Sigmoid colon (tissue), 4 donors: ENCODE measurements around the gene HIVEP1.

Experiments
- CTCF ChIP-seq, 4 experiments: fragments of 450-650 bp in 3 of 4; fragments of 200-600 bp in 1 of 4; IDR thresholded peaks; one replicate each; pipeline ENCODE4 v1.5.1; 2016 to 2019; ENCODE audit warnings: antibody characterized with exemption in 4 of 4, mild to moderate bottlenecking in 3 of 4, moderate library complexity in 2 of 4
- POLR2A ChIP-seq, 2 donors: fragments of 450-650 bp; IDR thresholded peaks; one replicate each; pipeline ENCODE4 v1.6.1; 2016; ENCODE audit warnings: antibody characterized with exemption in 2 of 2, mild to moderate bottlenecking in 2 of 2, moderate library complexity in 2 of 2
- POLR2AphosphoS5 ChIP-seq, 4 donors: sonication (generic); formaldehyde crosslinking; IDR thresholded peaks; one replicate each; pipeline ENCODE4 v1.6.1; 2017; ENCODE audit warnings: antibody characterized with exemption in 4 of 4

GRCh38 chr6:12196326-12196936, 184.3 kb downstream of the HIVEP1 start:
- TF ChIP-seq CTCF (IDR thresholded peaks at IDR 0.05) (no peak), POLR2A (IDR thresholded peaks at IDR 0.05) (no peak), POLR2AphosphoS5 (IDR thresholded peaks at IDR 0.05) (no peak)
